HepG2 (cell line): ENCODE results near the gene PLEKHH1. TPM values are rescaled to one million over a fixed set of nuclear protein-coding genes. Genes with fewer than 3 reads are reported as not detected.

ENCODE experiments used
- CAMTA2 ChIP-seq: sonication (generic); formaldehyde crosslinking; IDR thresholded peaks from 2 replicates; pipeline ENCODE4 v1.4.0; 2020; ENCODE audit warnings: mild to moderate bottlenecking, missing genetic modification reagents, borderline replicate concordance
- CREB1 ChIP-seq, 2 experiments: fragments of 450-650 bp in 1 of 2; IDR thresholded peaks; 2 replicates each; pipeline ENCODE4 v1.6.1; 2016 to 2017; ENCODE audit warnings: control low read depth in 1 of 2, mild to moderate bottlenecking in 1 of 2, missing compliant biosample characterization in 1 of 2, missing genetic modification characterization in 1 of 2
- EED ChIP-seq: sonication (generic); formaldehyde crosslinking; IDR thresholded peaks from 2 replicates; pipeline ENCODE4 v1.5.0; 2020; ENCODE audit warnings: mild to moderate bottlenecking, missing genetic modification reagents
- FOXC1 ChIP-seq: sonication (generic); formaldehyde crosslinking; IDR thresholded peaks from 2 replicates; pipeline ENCODE4 v1.8.0; 2022; ENCODE audit warnings: mild to moderate bottlenecking, missing genetic modification reagents, borderline replicate concordance
- KMT2B ChIP-seq: IDR thresholded peaks from 2 replicates; pipeline ENCODE4 v1.6.1; 2016; ENCODE audit warnings: missing genetic modification reagents, missing compliant biosample characterization
- MED8 ChIP-seq: sonication (generic); formaldehyde crosslinking; IDR thresholded peaks from 2 replicates; pipeline ENCODE4 v1.8.1; 2023; ENCODE audit warnings: mild to moderate bottlenecking, missing genetic modification reagents; ENCODE audit not compliant: insufficient replicate concordance
- MYNN ChIP-seq: sonication (generic); formaldehyde crosslinking; IDR thresholded peaks from 2 replicates; pipeline ENCODE4 v1.4.0; 2020; ENCODE audit warnings: mild to moderate bottlenecking, low read depth, missing genetic modification reagents
- NCOR1 ChIP-seq: fragments of 200-600 bp; sonication (generic); IDR thresholded peaks from 2 replicates; pipeline ENCODE4 v1.7.0; 2017; ENCODE audit warnings: antibody characterized with exemption, low read length, borderline replicate concordance
- NR2C2 ChIP-seq: sonication (generic); formaldehyde crosslinking; IDR thresholded peaks from 2 replicates; pipeline ENCODE4 v1.4.0; 2020; ENCODE audit warnings: missing genetic modification reagents, mild to moderate bottlenecking, moderate library complexity, borderline replicate concordance
- RBM22 ChIP-seq: fragments of 200-400 bp; formaldehyde crosslinking; optimal IDR thresholded peaks from 2 replicates; pipeline ENCODE3; 2017; ENCODE audit warnings: mild to moderate bottlenecking, low read length, moderate library complexity
- SMC3 ChIP-seq: IDR thresholded peaks from 2 replicates; pipeline ENCODE4 v1.6.1; 2011; ENCODE audit warnings: low read length, improper control_type of control experiment
- ZNF205 ChIP-seq: IDR thresholded peaks from 2 replicates; pipeline ENCODE4 v1.6.1; 2018; ENCODE audit warnings: missing biosample characterization, missing genetic modification reagents
- ZNF253 ChIP-seq: sonication (generic); formaldehyde crosslinking; IDR thresholded peaks from 2 replicates; pipeline ENCODE4 v1.8.0; 2022; ENCODE audit warnings: mild to moderate bottlenecking, missing genetic modification reagents, borderline replicate concordance
- ZNF337 ChIP-seq: sonication (generic); formaldehyde crosslinking; IDR thresholded peaks from 2 replicates; pipeline ENCODE4 v1.5.1; 2020; ENCODE audit warnings: missing genetic modification reagents, low read depth, mild to moderate bottlenecking, borderline replicate concordance
- ZNF496 ChIP-seq: sonication (generic); formaldehyde crosslinking; IDR thresholded peaks from 2 replicates; pipeline ENCODE4 v1.8.1; 2023; ENCODE audit warnings: mild to moderate bottlenecking, moderate library complexity, missing genetic modification reagents; ENCODE audit not compliant: insufficient replicate concordance
- ZNF777 ChIP-seq: sonication (generic); formaldehyde crosslinking; IDR thresholded peaks from 2 replicates; pipeline ENCODE4 v1.4.0; 2020; ENCODE audit warnings: missing genetic modification reagents
- ZSCAN9 ChIP-seq: IDR thresholded peaks from 2 replicates; pipeline ENCODE4 v1.6.1; 2016; ENCODE audit warnings: borderline replicate concordance
- polyA plus RNA-seq, 8 experiments: library from polyadenylated mRNA; depleted of rRNA in 3 of 8; stranded (reverse) in 7 of 8; unstranded in 1 of 8; fragments of >200 nt; fragmentation: Illumina TruSeq in 4 of 8; extraction: Trizol in 4 of 8; gene quantifications; 2 replicates each; pipeline versions ENCODE4 v1.2.1 to v1.2.3, GENCODE V29; 2011 to 2016; ENCODE audit warnings: low read depth in 4 of 8, missing spikeins in 1 of 8, mixed read lengths in 1 of 8; ENCODE audit not compliant: insufficient read depth in 1 of 8
- total RNA-seq, 5 experiments: library from RNA; depleted of rRNA; stranded (reverse); fragments of >200 nt; fragmentation: Illumina TruSeq; extraction: Trizol; gene quantifications; 2 replicates each; pipeline ENCODE4 v1.2.3, GENCODE V29; 2016; ENCODE audit warnings: low read depth in 1 of 5
- TF ChIP-seq, protein P1 (sequence below): sonication (generic); formaldehyde crosslinking; IDR thresholded peaks from 2 replicates; pipeline ENCODE4 v1.8.1; 2023; ENCODE audit warnings: mild to moderate bottlenecking, moderate library complexity, missing genetic modification reagents
- TF ChIP-seq, protein P2 (sequence below): IDR thresholded peaks from 2 replicates; pipeline ENCODE4 v1.4.0; 2020; ENCODE audit warnings: mild to moderate bottlenecking, missing genetic modification reagents
- TF ChIP-seq, protein P3 (sequence below): sonication (generic); formaldehyde crosslinking; IDR thresholded peaks from 2 replicates; pipeline ENCODE4 v1.5.0; 2020; ENCODE audit warnings: mild to moderate bottlenecking, missing genetic modification reagents, moderate library complexity
- TF ChIP-seq, protein P4 (sequence below): IDR thresholded peaks from 2 replicates; pipeline ENCODE4 v1.6.1; 2016; ENCODE audit warnings: low read depth, control low read depth

PLEKHH1 gene
- total and polyA plus RNA-seq, 2 of the 13 experiments (the other 11 are each of a cell fraction or from before 2014, with no cell fraction given) = 8.6 to 15.8 TPM

DNA sequence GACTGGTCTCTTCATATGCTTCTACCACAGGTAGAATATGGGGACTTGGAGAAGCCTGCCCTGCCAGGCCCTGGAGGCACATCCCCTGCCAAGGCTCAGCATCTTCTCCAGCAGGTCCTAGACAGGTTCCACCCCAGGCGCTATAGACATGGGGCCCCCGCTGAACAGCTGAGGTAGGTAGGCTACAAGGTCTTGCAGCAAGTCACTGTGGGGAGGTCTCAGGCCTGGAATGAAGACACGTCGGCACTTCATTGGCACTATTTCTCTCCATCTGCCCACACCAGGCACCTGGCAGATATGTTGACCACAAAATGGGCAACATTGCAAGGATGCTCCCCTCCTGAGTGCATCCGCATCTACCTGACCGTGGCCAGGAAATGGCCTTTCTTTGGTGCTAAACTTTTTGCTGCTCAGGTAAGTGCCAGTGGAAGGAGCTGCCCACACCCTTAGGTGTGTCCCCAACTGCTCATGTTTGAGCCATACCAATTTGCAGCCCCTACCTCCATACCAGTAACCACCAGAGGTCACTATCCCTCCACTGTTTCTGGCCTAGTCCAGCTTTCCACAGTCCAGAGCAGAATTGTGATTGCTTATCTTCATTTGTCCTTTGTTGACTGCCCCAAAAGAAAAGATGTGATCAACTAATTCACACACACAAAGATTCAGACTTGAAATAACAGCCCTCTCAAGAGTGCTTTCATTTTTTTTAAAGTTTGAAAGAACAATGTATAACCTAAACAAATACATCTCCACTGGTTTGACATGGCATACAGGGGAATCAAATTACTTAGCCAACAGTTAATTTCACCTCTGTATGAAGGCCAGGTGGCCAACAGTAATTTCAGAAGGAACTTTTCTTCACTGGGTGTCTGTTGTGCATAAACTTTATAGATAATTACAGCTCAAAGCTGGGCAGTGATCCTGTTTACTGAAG, 50.9 kb downstream of the PLEKHH1 start (continued):
- TF ChIP-seq, protein P1, sequence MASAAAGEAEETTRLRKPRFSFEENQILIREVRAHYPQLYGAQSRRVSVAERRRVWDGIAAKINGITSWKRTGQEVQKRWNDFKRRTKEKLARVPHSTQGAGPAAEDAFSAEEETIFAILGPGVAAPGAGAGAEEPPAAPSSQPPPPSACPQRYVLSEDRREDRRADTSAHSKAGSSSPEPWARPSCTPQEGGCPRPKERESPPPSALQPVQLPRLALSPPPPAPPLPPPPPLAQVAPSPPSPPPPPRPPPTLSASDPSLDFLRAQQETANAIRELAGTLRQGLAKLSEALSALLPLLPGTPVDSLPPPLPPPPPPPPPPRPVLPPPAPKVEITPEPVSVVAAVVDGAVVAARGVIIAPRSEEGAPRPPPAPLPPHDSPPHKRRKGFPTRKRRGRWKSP = no peak
- TF ChIP-seq ZNF253 (CRISPR knock-in tag) (no peak), CAMTA2 (CRISPR knock-in tag) (no peak), KMT2B (no peak), FOXC1 (CRISPR knock-in tag) (no peak), ZNF777 (CRISPR knock-in tag) (no peak), CREB1 (IDR thresholded peaks at IDR 0.05) (no peak), CREB1 (CRISPR knock-in tag; IDR thresholded peaks at IDR 0.05) (no peak), ZSCAN9 (CRISPR knock-in tag) (no peak), ZNF205 (CRISPR knock-in tag) (no peak), EED (CRISPR knock-in tag) (no peak), MED8 (CRISPR knock-in tag) (no peak), NCOR1 (no peak), MYNN (CRISPR knock-in tag) (no peak), NR2C2 (CRISPR knock-in tag) (no peak), ZNF337 (CRISPR knock-in tag) (no peak), SMC3 (peak; percentile 94), RBM22 (no peak), ZNF496 (CRISPR knock-in tag) (no peak)
- TF ChIP-seq, protein P2, sequence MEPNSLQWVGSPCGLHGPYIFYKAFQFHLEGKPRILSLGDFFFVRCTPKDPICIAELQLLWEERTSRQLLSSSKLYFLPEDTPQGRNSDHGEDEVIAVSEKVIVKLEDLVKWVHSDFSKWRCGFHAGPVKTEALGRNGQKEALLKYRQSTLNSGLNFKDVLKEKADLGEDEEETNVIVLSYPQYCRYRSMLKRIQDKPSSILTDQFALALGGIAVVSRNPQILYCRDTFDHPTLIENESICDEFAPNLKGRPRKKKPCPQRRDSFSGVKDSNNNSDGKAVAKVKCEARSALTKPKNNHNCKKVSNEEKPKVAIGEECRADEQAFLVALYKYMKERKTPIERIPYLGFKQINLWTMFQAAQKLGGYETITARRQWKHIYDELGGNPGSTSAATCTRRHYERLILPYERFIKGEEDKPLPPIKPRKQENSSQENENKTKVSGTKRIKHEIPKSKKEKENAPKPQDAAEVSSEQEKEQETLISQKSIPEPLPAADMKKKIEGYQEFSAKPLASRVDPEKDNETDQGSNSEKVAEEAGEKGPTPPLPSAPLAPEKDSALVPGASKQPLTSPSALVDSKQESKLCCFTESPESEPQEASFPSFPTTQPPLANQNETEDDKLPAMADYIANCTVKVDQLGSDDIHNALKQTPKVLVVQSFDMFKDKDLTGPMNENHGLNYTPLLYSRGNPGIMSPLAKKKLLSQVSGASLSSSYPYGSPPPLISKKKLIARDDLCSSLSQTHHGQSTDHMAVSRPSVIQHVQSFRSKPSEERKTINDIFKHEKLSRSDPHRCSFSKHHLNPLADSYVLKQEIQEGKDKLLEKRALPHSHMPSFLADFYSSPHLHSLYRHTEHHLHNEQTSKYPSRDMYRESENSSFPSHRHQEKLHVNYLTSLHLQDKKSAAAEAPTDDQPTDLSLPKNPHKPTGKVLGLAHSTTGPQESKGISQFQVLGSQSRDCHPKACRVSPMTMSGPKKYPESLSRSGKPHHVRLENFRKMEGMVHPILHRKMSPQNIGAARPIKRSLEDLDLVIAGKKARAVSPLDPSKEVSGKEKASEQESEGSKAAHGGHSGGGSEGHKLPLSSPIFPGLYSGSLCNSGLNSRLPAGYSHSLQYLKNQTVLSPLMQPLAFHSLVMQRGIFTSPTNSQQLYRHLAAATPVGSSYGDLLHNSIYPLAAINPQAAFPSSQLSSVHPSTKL (CRISPR knock-in tag) = no peak
- TF ChIP-seq, protein P3, sequence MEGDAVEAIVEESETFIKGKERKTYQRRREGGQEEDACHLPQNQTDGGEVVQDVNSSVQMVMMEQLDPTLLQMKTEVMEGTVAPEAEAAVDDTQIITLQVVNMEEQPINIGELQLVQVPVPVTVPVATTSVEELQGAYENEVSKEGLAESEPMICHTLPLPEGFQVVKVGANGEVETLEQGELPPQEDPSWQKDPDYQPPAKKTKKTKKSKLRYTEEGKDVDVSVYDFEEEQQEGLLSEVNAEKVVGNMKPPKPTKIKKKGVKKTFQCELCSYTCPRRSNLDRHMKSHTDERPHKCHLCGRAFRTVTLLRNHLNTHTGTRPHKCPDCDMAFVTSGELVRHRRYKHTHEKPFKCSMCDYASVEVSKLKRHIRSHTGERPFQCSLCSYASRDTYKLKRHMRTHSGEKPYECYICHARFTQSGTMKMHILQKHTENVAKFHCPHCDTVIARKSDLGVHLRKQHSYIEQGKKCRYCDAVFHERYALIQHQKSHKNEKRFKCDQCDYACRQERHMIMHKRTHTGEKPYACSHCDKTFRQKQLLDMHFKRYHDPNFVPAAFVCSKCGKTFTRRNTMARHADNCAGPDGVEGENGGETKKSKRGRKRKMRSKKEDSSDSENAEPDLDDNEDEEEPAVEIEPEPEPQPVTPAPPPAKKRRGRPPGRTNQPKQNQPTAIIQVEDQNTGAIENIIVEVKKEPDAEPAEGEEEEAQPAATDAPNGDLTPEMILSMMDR (CRISPR knock-in tag) = peak; percentile 88
- TF ChIP-seq, protein P4, sequence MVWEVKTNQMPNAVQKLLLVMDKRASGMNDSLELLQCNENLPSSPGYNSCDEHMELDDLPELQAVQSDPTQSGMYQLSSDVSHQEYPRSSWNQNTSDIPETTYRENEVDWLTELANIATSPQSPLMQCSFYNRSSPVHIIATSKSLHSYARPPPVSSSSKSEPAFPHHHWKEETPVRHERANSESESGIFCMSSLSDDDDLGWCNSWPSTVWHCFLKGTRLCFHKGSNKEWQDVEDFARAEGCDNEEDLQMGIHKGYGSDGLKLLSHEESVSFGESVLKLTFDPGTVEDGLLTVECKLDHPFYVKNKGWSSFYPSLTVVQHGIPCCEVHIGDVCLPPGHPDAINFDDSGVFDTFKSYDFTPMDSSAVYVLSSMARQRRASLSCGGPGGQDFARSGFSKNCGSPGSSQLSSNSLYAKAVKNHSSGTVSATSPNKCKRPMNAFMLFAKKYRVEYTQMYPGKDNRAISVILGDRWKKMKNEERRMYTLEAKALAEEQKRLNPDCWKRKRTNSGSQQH (CRISPR knock-in tag) = no peak
